SU-DHL-6 (cell line): ENCODE measurements around the gene TSSC4.

Experiments
- H2AFZ ChIP-seq: fragments of 200-600 bp; sonication (generic); 2 replicates; pipeline ENCODE4 v1.6.1; 2014; ENCODE audit warnings: low read depth, mild to moderate bottlenecking, moderate library complexity, mixed read lengths, antibody characterized with exemption, low read length; ENCODE audit not compliant: severe bottlenecking
- H3F3A ChIP-seq: fragments of 200-600 bp; shearing (Covaris generic); 2 replicates; pipeline ENCODE4 v1.6.0; 2016; ENCODE audit warnings: antibody characterized with exemption, mild to moderate bottlenecking; ENCODE audit not compliant: insufficient read depth
- H3K27ac ChIP-seq: fragments of 200-600 bp; sonication (generic); 2 replicates; pipeline ENCODE4 v1.5.1; 2016; ENCODE audit warnings: low read depth, mild to moderate bottlenecking, low read length, moderate library complexity, mixed read lengths
- H3K27me3 ChIP-seq: fragments of 200-600 bp; sonication (generic), shearing (Covaris generic); 2 replicates; pipeline ENCODE4 v1.6.0; 2014; ENCODE audit warnings: mild to moderate bottlenecking, low read length
- H3K36me3 ChIP-seq: fragments of 200-600 bp; sonication (generic); 2 replicates; pipeline ENCODE4 v1.6.1; 2014; ENCODE audit warnings: mild to moderate bottlenecking, low read length, mixed read lengths
- H3K4me2 ChIP-seq: fragments of 300-600, 200-600 bp; shearing (Covaris generic), sonication (generic); 2 replicates; pipeline ENCODE4 v1.6.0; 2014; ENCODE audit warnings: low read length, low read depth, mild to moderate bottlenecking; ENCODE audit not compliant: poor library complexity, severe bottlenecking
- H3K4me3 ChIP-seq: fragments of 200-600 bp; sonication (generic); 2 replicates; pipeline ENCODE4 v1.5.1; 2014; ENCODE audit warnings: antibody characterized with exemption, low read length, mild to moderate bottlenecking, mixed read lengths; ENCODE audit not compliant: insufficient read depth, poor library complexity, severe bottlenecking
- H3K79me2 ChIP-seq: fragments of 200-600 bp; sonication (generic); 2 replicates; pipeline ENCODE4 v1.6.1; 2014; ENCODE audit warnings: mild to moderate bottlenecking, low read length, moderate library complexity; ENCODE audit not compliant: insufficient read depth
- H3K9ac ChIP-seq: fragments of 200-600 bp; sonication (generic); 2 replicates; pipeline ENCODE4 v1.7.0; 2014; ENCODE audit warnings: mild to moderate bottlenecking, low read length
- H3K9me2 ChIP-seq: fragments of 200-600 bp; sonication (generic); replicated peaks from 2 replicates; pipeline ENCODE4 v1.6.1; 2014; ENCODE audit warnings: low read length; ENCODE audit not compliant: insufficient read depth
- H3K9me3 ChIP-seq: fragments of 200-600 bp; sonication (generic); 2 replicates; pipeline ENCODE4 v1.6.1; 2014; ENCODE audit warnings: low read length, mixed read lengths; ENCODE audit not compliant: insufficient read depth
- H4K20me1 ChIP-seq: fragments of 200-600 bp; sonication (generic); 2 replicates; pipeline ENCODE4 v1.6.1; 2014; ENCODE audit warnings: low read depth, mild to moderate bottlenecking, antibody characterized with exemption, low read length, moderate library complexity, mixed read lengths
- EZH2phosphoT487 ChIP-seq: fragments of 200-600 bp; sonication (generic), shearing (Covaris generic); conservative IDR thresholded peaks from 2 replicates; pipeline ENCODE4 v1.6.1; 2018; ENCODE audit warnings: mild to moderate bottlenecking, antibody characterized with exemption, low read length, moderate library complexity, mixed read lengths
- TF ChIP-seq, protein P1 (sequence below): fragments of 200-600 bp; sonication (generic); IDR thresholded peaks from one replicate; pipeline ENCODE4 v1.5.1; 2017; ENCODE audit warnings: antibody characterized with exemption, mild to moderate bottlenecking, low read length, moderate library complexity; ENCODE audit not compliant: insufficient read depth, poor library complexity, severe bottlenecking

Gene TSSC4

GRCh38 chr11:2441171-2441570, 40.6 kb downstream of the TSSC4 start:
- Histone ChIP-seq H3K27me3 (no peaks in the 10 kb centered on the region), H3K4me2 (no peak overlapping the region)
- TF ChIP-seq, protein P1, sequence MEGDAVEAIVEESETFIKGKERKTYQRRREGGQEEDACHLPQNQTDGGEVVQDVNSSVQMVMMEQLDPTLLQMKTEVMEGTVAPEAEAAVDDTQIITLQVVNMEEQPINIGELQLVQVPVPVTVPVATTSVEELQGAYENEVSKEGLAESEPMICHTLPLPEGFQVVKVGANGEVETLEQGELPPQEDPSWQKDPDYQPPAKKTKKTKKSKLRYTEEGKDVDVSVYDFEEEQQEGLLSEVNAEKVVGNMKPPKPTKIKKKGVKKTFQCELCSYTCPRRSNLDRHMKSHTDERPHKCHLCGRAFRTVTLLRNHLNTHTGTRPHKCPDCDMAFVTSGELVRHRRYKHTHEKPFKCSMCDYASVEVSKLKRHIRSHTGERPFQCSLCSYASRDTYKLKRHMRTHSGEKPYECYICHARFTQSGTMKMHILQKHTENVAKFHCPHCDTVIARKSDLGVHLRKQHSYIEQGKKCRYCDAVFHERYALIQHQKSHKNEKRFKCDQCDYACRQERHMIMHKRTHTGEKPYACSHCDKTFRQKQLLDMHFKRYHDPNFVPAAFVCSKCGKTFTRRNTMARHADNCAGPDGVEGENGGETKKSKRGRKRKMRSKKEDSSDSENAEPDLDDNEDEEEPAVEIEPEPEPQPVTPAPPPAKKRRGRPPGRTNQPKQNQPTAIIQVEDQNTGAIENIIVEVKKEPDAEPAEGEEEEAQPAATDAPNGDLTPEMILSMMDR, result no peak
- no peak for TF ChIP-seq EZH2phosphoT487

DNA sequence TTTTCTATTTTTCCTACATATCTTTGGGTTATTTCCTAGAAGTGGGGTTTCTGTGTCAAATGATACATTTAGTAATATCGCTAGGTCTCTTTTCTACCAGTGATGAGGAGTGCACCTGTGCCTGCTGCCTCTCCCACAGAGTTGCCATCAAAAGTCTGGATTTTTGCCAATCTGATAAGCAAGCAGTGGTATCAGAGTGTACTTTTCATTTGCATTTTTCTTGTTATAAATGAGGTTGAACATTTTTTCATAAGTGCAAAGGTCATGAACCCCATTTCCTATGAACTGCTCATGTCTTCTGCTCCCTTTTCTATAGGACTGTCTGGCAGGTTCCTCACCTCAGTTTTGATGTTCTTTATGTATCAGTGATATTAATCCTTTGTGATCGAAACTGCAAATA, 42.0 kb downstream of the TSSC4 start:
- TF ChIP-seq, protein P1, result no peak
- no peak for TF ChIP-seq EZH2phosphoT487
- Histone ChIP-seq H3K4me3 (no peak overlapping the region), H3F3A (0 out of 2 replicates have a peak, but pooled peaks cover 3% of the 10 kb centered on the region), H3K9ac (no peak overlapping the region), H3K4me2 (no peak overlapping the region), H2AFZ (no peak overlapping the region), H3K27ac (no peak overlapping the region), H3K36me3 (no peaks in the 10 kb centered on the region), H3K79me2 (no peaks in the 10 kb centered on the region), H3K9me2 (no peaks in the 10 kb centered on the region), H3K9me3 (no peaks in the 10 kb centered on the region), H4K20me1 (no peaks in the 10 kb centered on the region), H3K27me3 (no peaks in the 10 kb centered on the region)

More at GRCh38 chr11:2441171-2441570, 40.6 kb downstream of the TSSC4 start:
- H2AFZ ChIP-seq, result no peak overlapping the region
- H3K27ac ChIP-seq, result no peak overlapping the region
- no peak overlapping the region for H3K4me3 ChIP-seq
- no peaks in the 10 kb centered on the region for H4K20me1 ChIP-seq
- no peak overlapping the region for H3K9ac ChIP-seq
- H3K9me2 ChIP-seq, result no peaks in the 10 kb centered on the region
- H3K36me3 ChIP-seq, result no peaks in the 10 kb centered on the region
- H3K9me3 ChIP-seq, result no peaks in the 10 kb centered on the region
- H3F3A ChIP-seq, result 0 out of 2 replicates have a peak, but pooled peaks cover 3% of the 10 kb centered on the region
- no peaks in the 10 kb centered on the region for H3K79me2 ChIP-seq

- Histone ChIP-seq H3K4me2 (no peak overlapping the region), H3K27me3 (no peaks in the 10 kb centered on the region), H3K36me3 (no peaks in the 10 kb centered on the region), H3K9me3 (no peaks in the 10 kb centered on the region), H3K79me2 (no peaks in the 10 kb centered on the region), H3K27ac (no peak overlapping the region), H4K20me1 (no peaks in the 10 kb centered on the region), H3K4me3 (no peak overlapping the region), H2AFZ (no peak overlapping the region), H3K9ac (no peak overlapping the region), H3K9me2 (no peaks in the 10 kb centered on the region), H3F3A (0 out of 2 replicates have a peak, but pooled peaks cover 3% of the 10 kb centered on the region)
- no peak for TF ChIP-seq EZH2phosphoT487
- TF ChIP-seq, protein P1, result no peak
Observed at GRCh38 chr11:2443406-2443805, 42.9 kb downstream of the TSSC4 start.
